GM19468 (cell line): ENCODE results near the gene ECD.
A peak's percentile ranks its signal among the peaks of the same experiment; 100 is the strongest.
"Not testable (repeated sequence)": the region's sequence is repeated elsewhere in the genome, so short reads cannot be mapped to it uniquely, and the experiment has no call there.

Source experiments
- ATAC-seq: cut with Tn5 transposase; IDR thresholded peaks from one replicate; pipeline ENCODE4 v1.9.1; 2021; ENCODE audit warnings: mild to moderate bottlenecking, moderate library complexity, moderate number of reproducible peaks; ENCODE audit not compliant: unreplicated experiment; ENCODE audit errors: extremely low read depth

Gene ECD

GRCh38 chr10:73109248-73109652, 58.6 kb downstream of the ECD start:
- not testable (repeated sequence) for ATAC-seq

DNA sequence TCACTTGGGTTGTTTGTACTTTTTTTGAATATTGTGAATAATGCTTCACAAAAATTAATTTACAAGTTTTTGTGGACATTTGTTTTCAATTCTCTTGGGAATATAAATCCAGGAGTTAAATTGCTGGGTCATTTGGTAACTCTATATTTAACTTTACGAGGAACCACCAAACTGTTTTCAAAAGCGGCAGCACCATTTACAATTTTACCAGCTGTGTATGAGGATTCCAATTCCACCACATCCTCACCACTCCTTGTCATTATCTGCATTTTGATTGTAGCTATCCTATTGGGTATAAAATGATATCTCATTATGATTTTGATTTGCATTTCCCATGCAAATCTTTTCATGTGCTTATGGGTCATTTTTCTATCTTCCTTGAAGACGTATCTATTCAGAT, 61.5 kb downstream of the ECD start:
- no peak for ATAC-seq

DNA sequence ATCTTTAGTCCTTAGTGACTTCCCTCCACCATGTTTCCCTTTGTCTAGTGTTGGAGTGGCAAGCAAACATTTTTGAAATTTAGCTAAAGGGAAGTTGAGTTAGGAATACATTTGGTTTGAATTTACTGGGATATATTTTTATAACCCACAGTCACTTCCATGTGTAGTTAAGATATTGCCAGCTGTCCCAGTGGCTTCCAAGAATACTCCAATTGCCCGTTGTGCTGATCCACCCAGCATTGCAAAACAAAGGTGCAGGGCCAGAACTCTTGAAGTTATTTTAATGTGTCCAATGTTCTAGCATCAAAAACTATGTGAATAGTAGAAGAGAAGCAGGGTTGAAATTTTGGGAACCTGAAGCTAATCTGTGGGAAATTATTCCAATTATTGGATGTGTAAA, 68.7 kb downstream of the ECD start:
- no peak for ATAC-seq

DNA sequence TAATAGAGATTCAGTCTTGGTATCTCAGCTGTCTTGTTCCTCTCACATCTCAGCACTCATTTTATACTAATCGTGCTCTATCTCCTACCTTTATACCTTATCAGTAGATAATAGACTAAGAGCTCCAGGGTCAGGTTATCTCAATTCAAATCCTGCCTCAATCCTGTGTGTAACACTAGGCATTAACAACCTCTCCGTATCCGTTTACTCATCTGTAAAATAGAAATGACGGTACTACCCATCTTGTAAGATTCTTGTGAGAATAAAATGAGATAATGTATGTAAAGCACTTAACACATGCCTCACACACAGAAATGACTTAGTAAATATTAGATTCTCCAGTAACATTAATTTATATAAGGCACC, 70.5 kb downstream of the ECD start:
- ATAC-seq = no peak

- ATAC-seq = peak; percentile 84
These were observed 71.1 kb downstream of the ECD start, which contains the start of gene P4HA1 for GRCh38 chr10:73096449-73097304. P4HA1 (minus strand) TSS chr10:73096866; CDS start chr10:73074883, 21,983 bp downstream.

- ATAC-seq = no peak
These were observed 71.8 kb downstream of the ECD start for GRCh38 chr10:73096041-73096448.

DNA sequence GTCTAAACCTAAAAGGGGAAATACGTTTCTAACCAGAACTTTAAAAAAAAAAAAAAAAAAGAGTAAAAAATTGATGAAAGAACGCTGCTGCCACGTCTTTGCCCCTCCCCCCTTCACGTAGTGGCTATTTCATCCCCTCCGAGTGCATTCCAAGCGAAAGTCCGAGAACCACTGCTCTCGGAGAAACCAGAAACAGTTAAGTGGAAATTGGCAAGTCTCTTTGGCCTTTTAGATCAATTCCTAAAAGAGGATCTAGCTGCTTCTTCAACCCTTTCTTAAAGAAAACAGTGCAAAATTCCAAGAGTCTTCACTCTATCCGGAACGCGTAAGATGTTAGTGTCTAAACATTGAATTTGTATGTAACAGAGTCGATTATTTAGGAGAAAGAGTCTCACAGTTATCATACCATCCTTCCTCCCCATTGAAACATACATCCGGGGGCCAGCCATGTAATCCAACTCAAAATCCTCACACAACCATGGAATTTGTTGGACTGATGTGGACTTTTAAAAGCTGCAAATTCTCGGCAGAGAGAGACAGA, 72.3 kb downstream of the ECD start:
- no peak for ATAC-seq

DNA sequence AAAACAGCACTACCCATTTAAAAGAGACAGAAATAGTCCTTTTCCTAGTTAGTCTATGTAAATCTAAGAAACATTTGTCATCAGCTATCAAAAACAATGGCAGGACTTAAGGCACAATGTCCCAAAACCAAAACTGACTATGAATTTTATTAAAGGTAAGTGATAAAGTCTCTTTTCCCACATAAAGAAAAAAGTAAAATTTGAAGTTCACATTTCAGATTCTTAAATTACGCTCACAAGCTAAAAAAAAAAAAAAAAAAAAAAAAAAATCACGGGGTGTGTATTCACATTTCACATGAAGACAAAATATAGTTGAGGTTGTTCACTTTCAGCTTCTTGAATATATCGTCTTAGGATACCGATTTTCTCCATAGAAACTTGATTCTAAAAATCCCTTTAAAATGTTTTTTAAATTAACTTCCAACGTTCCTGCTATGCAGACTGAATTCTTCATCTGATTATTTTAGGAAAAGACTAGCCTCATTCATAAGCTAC, 72.8 kb downstream of the ECD start:
- ATAC-seq = no peak

DNA sequence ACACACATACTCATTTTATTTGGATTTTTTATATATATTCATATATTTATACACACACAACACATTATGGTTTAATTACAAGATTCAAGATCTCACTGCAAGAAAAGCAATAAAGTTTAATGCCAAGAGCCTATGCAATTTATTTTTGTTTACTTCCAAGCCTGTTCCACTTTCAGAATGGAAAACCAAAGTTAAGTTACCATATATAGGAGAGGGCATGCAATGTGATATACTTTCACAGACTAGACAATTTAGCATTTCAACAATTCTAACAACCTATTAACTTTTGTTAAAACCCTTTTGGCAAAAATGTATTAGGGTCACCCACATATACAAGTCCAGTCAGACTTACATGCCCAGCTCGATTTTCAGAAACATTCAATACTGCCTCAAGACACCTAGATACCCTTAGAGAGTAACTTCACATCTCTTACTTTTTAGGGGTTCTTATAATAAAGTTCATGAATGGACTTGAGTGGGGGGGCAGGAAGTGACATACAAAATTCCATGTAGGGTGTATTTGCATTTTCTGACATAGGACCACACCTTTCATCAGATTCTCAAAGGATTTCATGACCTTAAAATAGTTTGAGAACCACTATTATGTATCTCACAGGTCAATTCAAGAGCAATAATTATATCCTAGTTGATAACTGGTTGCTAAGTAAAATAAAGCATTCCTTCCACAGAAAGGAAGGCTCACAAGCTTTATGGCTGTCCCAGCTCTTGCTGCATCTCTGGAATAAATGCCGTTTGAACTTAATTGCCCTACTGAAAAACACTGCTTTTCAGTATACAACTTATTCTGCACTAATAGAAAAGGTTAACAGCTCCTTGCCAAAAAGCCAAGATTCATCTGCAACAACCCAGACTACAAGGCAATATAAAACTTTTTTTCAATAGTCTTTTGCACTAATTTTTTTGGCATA, 73.6 kb downstream of the ECD start:
- no peak for ATAC-seq

DNA sequence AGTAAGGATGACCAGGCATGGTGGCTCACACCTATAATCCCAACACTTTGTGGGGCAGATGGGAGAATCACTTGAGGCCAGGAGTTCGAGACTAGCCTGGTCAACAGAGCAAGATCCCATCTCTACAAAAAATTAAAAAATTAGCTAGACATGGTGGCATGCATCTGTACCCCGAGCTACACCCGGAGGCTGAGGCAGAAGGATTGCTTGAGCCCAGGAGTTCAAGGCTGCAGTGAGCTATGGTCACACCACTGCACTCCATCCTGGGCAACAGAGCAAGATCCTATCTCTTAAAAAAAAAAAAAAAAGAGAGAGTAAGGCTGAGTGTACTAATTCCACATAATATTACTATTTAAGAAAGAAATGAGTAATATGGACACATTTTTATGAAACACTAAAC, 75.0 kb downstream of the ECD start:
- ATAC-seq = no peak

- no peak for ATAC-seq
These were observed 79.5 kb downstream of the ECD start for GRCh38 chr10:73088304-73088703.

- ATAC-seq = no peak
These were observed 81.0 kb downstream of the ECD start for GRCh38 chr10:73086816-73087215.

DNA sequence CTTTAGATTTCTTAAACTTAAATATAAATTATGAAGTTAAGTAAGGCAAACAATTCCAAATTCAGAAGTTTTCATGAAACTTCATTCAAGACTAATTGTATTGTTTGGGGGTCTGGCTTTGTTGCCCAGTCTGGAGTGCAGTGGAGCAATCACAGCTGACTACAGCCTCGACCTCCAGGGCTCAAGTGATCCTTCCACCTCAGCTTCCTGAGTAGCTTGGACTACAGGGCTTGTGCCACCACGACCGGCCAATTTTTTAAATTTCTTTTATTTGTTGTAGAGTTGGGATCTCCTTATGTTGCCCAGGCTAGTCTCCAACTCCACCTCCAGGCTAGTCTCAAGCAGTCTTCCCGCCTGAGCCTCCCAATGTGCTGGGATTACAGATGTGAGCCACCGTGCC, 83.6 kb downstream of the ECD start:
- ATAC-seq = no peak
